ENCODE measurements around the gene NCOA3.

- TF ChIP-seq EZH2phosphoT487 (IDR thresholded peaks at IDR 0.05; ENCODE audit: borderline replicate concordance) = no peak
- TF ChIP-seq CTCF (conservative IDR thresholded peaks at IDR 0.05; ENCODE audit: low read length) = no peak
These were observed 113.1 kb downstream of the NCOA3 start for GRCh38 chr20:47614703-47615309.
